HepG2 (cell line): ENCODE measurements around the gene NFIC. TPM values are rescaled to one million over a fixed set of nuclear protein-coding genes. Genes with fewer than 3 reads are reported as not detected.

ENCODE experiments used
- ATF7-NPFF ChIP-seq: sonication (generic); formaldehyde crosslinking; IDR thresholded peaks from 2 replicates; pipeline ENCODE4 v1.8.1; 2023; ENCODE audit warnings: mild to moderate bottlenecking, low read depth, missing genetic modification reagents, moderate library complexity
- CREBL2 ChIP-seq: sonication (generic); formaldehyde crosslinking; IDR thresholded peaks from 2 replicates; pipeline ENCODE4 v1.8.1; 2023; ENCODE audit warnings: missing genetic modification reagents, mild to moderate bottlenecking, borderline replicate concordance
- CTCF ChIP-seq: sonication (generic); formaldehyde crosslinking; IDR thresholded peaks from 2 replicates; pipeline ENCODE4 v1.5.0; 2020; ENCODE audit warnings: mild to moderate bottlenecking, missing genetic modification reagents, moderate library complexity
- DMAP1 ChIP-seq: IDR thresholded peaks from 2 replicates; pipeline ENCODE4 v1.6.1; 2016
- ELF4 ChIP-seq: sonication (generic); formaldehyde crosslinking; IDR thresholded peaks from 2 replicates; pipeline ENCODE4 v1.5.0; 2020; ENCODE audit warnings: missing genetic modification reagents, mild to moderate bottlenecking, moderate library complexity, borderline replicate concordance
- HNRNPLL ChIP-seq: fragments of 200-400 bp; formaldehyde crosslinking; IDR thresholded peaks from 2 replicates; pipeline ENCODE4 v1.6.1; 2017; ENCODE audit warnings: mild to moderate bottlenecking, low read depth, low read length; ENCODE audit not compliant: poor library complexity, severe bottlenecking
- HOXA5 ChIP-seq: sonication (generic); formaldehyde crosslinking; IDR thresholded peaks from 2 replicates; pipeline ENCODE4 v1.4.0; 2020; ENCODE audit warnings: missing genetic modification reagents
- JUNB ChIP-seq: sonication (generic); formaldehyde crosslinking; IDR thresholded peaks from 2 replicates; pipeline ENCODE4 v1.8.0; 2022; ENCODE audit warnings: missing genetic modification reagents, mild to moderate bottlenecking, borderline replicate concordance
- LCORL ChIP-seq, 2 experiments: fragments of 450-650 bp in 1 of 2; sonication (generic) in 1 of 2; formaldehyde crosslinking in 1 of 2; IDR thresholded peaks; 2 replicates each; pipeline versions ENCODE4 v1.5.0 to v1.6.1; 2017 to 2020; ENCODE audit warnings: antibody characterized with exemption in 1 of 2, missing genetic modification reagents in 1 of 2
- MATR3 ChIP-seq: sonication (generic); formaldehyde crosslinking; IDR thresholded peaks from 2 replicates; pipeline ENCODE4 v1.4.0; 2020; ENCODE audit warnings: missing genetic modification reagents
- MED13 ChIP-seq: sonication (generic); formaldehyde crosslinking; IDR thresholded peaks from 2 replicates; pipeline ENCODE4 v1.5.0; 2020; ENCODE audit warnings: missing genetic modification reagents
- MEIS2 ChIP-seq: sonication (generic); formaldehyde crosslinking; IDR thresholded peaks from 2 replicates; pipeline ENCODE4 v1.9.0; 2021; ENCODE audit warnings: mild to moderate bottlenecking, missing genetic modification reagents
- NCOR1 ChIP-seq: fragments of 200-600 bp; sonication (generic); IDR thresholded peaks from 2 replicates; pipeline ENCODE4 v1.7.0; 2017; ENCODE audit warnings: antibody characterized with exemption, low read length, borderline replicate concordance
- NR2F6 ChIP-seq, 2 experiments: IDR thresholded peaks; 2 replicates each; pipeline ENCODE4 v1.6.1; 2016; ENCODE audit warnings: antibody characterized with exemption in 1 of 2, mild to moderate bottlenecking in 1 of 2
- POGZ ChIP-seq: sonication (generic); formaldehyde crosslinking; IDR thresholded peaks from 2 replicates; pipeline ENCODE4 v1.4.0; 2020; ENCODE audit warnings: mild to moderate bottlenecking, missing genetic modification reagents
- PRDM4 ChIP-seq: sonication (generic); formaldehyde crosslinking; IDR thresholded peaks from 2 replicates; pipeline ENCODE4 v1.9.0; 2021; ENCODE audit warnings: missing genetic modification reagents, borderline replicate concordance
- RFXAP ChIP-seq: sonication (generic); formaldehyde crosslinking; IDR thresholded peaks from 2 replicates; pipeline ENCODE4 v1.4.0; 2020; ENCODE audit warnings: missing genetic modification reagents, borderline replicate concordance
- RXRB ChIP-seq: IDR thresholded peaks from 2 replicates; pipeline ENCODE4 v1.6.1; 2016; ENCODE audit warnings: borderline replicate concordance, missing genetic modification reagents, missing compliant biosample characterization
- SP1 ChIP-seq, 2 experiments: fragments of 450-650 bp in 1 of 2; sonication (generic) in 1 of 2; formaldehyde crosslinking in 1 of 2; IDR thresholded peaks; 2 replicates each; pipeline versions ENCODE4 v1.4.0 to v1.6.1; 2016 to 2020; ENCODE audit warnings: missing genetic modification reagents in 1 of 2
- THAP8 ChIP-seq: sonication (generic); formaldehyde crosslinking; IDR thresholded peaks from 2 replicates; pipeline ENCODE4 v1.5.1; 2020; ENCODE audit warnings: missing genetic modification reagents, mild to moderate bottlenecking, borderline replicate concordance
- ZBTB38 ChIP-seq: sonication (generic); formaldehyde crosslinking; IDR thresholded peaks from 2 replicates; pipeline ENCODE4 v1.5.1; 2020; ENCODE audit warnings: mild to moderate bottlenecking, missing genetic modification reagents
- ZKSCAN8 ChIP-seq: IDR thresholded peaks from 2 replicates; pipeline ENCODE4 v1.6.1; 2016; ENCODE audit warnings: borderline replicate concordance, missing genetic modification reagents, missing compliant biosample characterization
- ZNF124 ChIP-seq: sonication (generic); formaldehyde crosslinking; IDR thresholded peaks from 2 replicates; pipeline ENCODE4 v1.4.0; 2020; ENCODE audit warnings: missing genetic modification reagents
- ZNF234 ChIP-seq: sonication (generic); formaldehyde crosslinking; conservative IDR thresholded peaks from 2 replicates; pipeline ENCODE4 v1.5.1; 2020; ENCODE audit warnings: mild to moderate bottlenecking, missing genetic modification reagents
- ZNF432 ChIP-seq: sonication (generic); formaldehyde crosslinking; IDR thresholded peaks from 2 replicates; pipeline ENCODE4 v1.5.0; 2020; ENCODE audit warnings: missing genetic modification reagents, mild to moderate bottlenecking, borderline replicate concordance
- ZNF44 ChIP-seq: sonication (generic); formaldehyde crosslinking; IDR thresholded peaks from 2 replicates; pipeline ENCODE4 v1.5.1; 2020; ENCODE audit warnings: mild to moderate bottlenecking, missing genetic modification reagents
- ZNF564 ChIP-seq: sonication (generic); formaldehyde crosslinking; IDR thresholded peaks from 2 replicates; pipeline ENCODE4 v1.8.1; 2023; ENCODE audit warnings: mild to moderate bottlenecking, missing genetic modification reagents
- ZNF607 ChIP-seq: sonication (generic); formaldehyde crosslinking; IDR thresholded peaks from 2 replicates; pipeline ENCODE4 v1.5.1; 2020; ENCODE audit warnings: missing genetic modification reagents, mild to moderate bottlenecking, borderline replicate concordance
- polyA plus RNA-seq, 8 experiments: library from polyadenylated mRNA; depleted of rRNA in 3 of 8; stranded (reverse) in 7 of 8; unstranded in 1 of 8; fragments of >200 nt; fragmentation: Illumina TruSeq in 4 of 8; extraction: Trizol in 4 of 8; gene quantifications; 2 replicates each; pipeline versions ENCODE4 v1.2.1 to v1.2.3, GENCODE V29; 2011 to 2016; ENCODE audit warnings: low read depth in 4 of 8, missing spikeins in 1 of 8, mixed read lengths in 1 of 8; ENCODE audit not compliant: insufficient read depth in 1 of 8
- total RNA-seq, 5 experiments: library from RNA; depleted of rRNA; stranded (reverse); fragments of >200 nt; fragmentation: Illumina TruSeq; extraction: Trizol; gene quantifications; 2 replicates each; pipeline ENCODE4 v1.2.3, GENCODE V29; 2016; ENCODE audit warnings: low read depth in 1 of 5

The NFIC gene
- total and polyA plus RNA-seq, 2 of the 13 experiments (the other 11 are each of a cell fraction or from before 2014, with no cell fraction given) = 1.3 to 2.5 TPM

DNA sequence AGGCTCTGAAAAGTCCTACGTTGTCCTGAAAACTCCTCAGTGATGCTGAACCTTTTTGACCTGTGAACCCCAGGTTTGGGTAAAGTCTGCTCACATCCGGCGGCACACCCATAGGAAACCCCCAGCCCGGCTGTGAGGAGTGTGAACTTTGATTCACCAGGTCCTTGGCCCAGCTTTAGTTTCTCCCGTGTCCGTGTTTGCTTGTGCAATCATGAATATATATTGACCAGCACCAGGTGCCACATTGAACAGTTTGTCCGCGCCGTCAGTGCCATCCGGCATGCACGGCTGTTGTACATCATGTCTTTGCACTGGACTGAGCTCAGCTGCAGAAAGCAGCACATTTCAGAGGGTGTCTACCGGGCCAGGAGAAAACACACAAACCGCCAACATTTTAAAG lies 45.3 kb downstream of the NFIC start (continued):
- TF ChIP-seq PRDM4 = no peak
- TF ChIP-seq MEIS2 (CRISPR knock-in tag) = 0 out of 2 replicates have a peak, but pooled peaks have one; percentile 56
- no peak for TF ChIP-seq ATF7-NPFF (CRISPR knock-in tag)
- no peak for TF ChIP-seq LCORL (IDR thresholded peaks at IDR 0.05)
- peak; percentile 80 for TF ChIP-seq LCORL (CRISPR knock-in tag; IDR thresholded peaks at IDR 0.05)
- no peak for TF ChIP-seq JUNB (CRISPR knock-in tag)
- no peak for TF ChIP-seq ZNF124 (CRISPR knock-in tag)
- TF ChIP-seq POGZ (CRISPR knock-in tag) = no peak
- no peak for TF ChIP-seq SP1 (IDR thresholded peaks at IDR 0.05)
- TF ChIP-seq SP1 (CRISPR knock-in tag; IDR thresholded peaks at IDR 0.05) = no peak
- TF ChIP-seq HOXA5 (CRISPR knock-in tag) = no peak
- TF ChIP-seq ZKSCAN8 (CRISPR knock-in tag) = peak; percentile 59; the same call in 1 of the 2 replicates
- TF ChIP-seq MED13 (CRISPR knock-in tag) = no peak
- TF ChIP-seq MATR3 (CRISPR knock-in tag) = no peak
- TF ChIP-seq CTCF (CRISPR knock-in tag) = no peak
- TF ChIP-seq CREBL2 (CRISPR knock-in tag) = no peak
- TF ChIP-seq ZNF44 (CRISPR knock-in tag) = no peak
- no peak for TF ChIP-seq ZNF564 (CRISPR knock-in tag)
- no peak for TF ChIP-seq ELF4
- peak; percentile 89 for TF ChIP-seq RXRB (CRISPR knock-in tag)
- no peak for TF ChIP-seq RFXAP (CRISPR knock-in tag)
- peak; percentile 82 for TF ChIP-seq NR2F6 (IDR thresholded peaks at IDR 0.05)
- TF ChIP-seq NR2F6 (CRISPR knock-in tag; IDR thresholded peaks at IDR 0.05) = peak; percentile 73
- no peak for TF ChIP-seq ZNF432
- no peak; the same call in 1 of the 2 replicates for TF ChIP-seq DMAP1
- TF ChIP-seq NCOR1 = no peak
- no peak for TF ChIP-seq THAP8 (CRISPR knock-in tag)
- no peak for TF ChIP-seq ZNF607 (CRISPR knock-in tag)
- TF ChIP-seq HNRNPLL = no peak
- TF ChIP-seq ZBTB38 (CRISPR knock-in tag) = peak; percentile 61
- TF ChIP-seq ZNF234 (CRISPR knock-in tag) = no peak
